Heart left ventricle (tissue), 13 donors: ENCODE data around the gene CPNE9.

Experiments used
- CTCF ChIP-seq, 12 donors: fragments of 200-600 bp; sonication (generic) in 4 of 12; IDR thresholded peaks; one replicate each; pipeline versions ENCODE4 v1.5.0 to v1.8.0; 2018 to 2022; ENCODE audit warnings: antibody characterized with exemption in 12 of 12, mild to moderate bottlenecking in 5 of 12
- POLR2A ChIP-seq, 2 donors: fragments of 450-650 bp; IDR thresholded peaks; one replicate each; pipeline ENCODE4 v1.6.1; 2017; ENCODE audit warnings: antibody characterized with exemption in 2 of 2, mild to moderate bottlenecking in 2 of 2, moderate library complexity in 2 of 2
- donor health status: ischemic (EF 13 %, LVEDD 7.1; RV severe dilation, severe dysfunction).
- donor health status: DM: no; HTN: yes; CAD: no.
- donor health status: DM: no; HTN: no; CAD: no.
- donor health status: ischemic (EF 25% LVEDD 6.9; RV normal size, moderate dysfunction).
- donor health status: ischemic (EF 25% LVEDD 5.7; RV mildly dilated, moderate dysfunction).
- donor health status: ischemic (EF 35%, LVEDD 5.7; RV mildly dilated, moderate dysfunction).
- donor health status: nonischemic (EF 11% LVEDD 7.7; RV severe dilation, severe dysfunction).
- donor health status: DM: yes; HTN: yes; CAD: no.
- donor health status: PGD.
- donor health status: ischemic (EF 29% LVEDD 5.4; RV normal size, mild dysfunction).
- donor health status: nonischemic (EF 23%, LVEDD 6.1; RV moderate dilation, normal function).

GRCh38 chr3:9669277-9669676 lies 34.4 kb upstream of the CPNE9 start:
- TF ChIP-seq CTCF (IDR thresholded peaks at IDR 0.05) (no peak), POLR2A (IDR thresholded peaks at IDR 0.05) (no peak)
